ENCODE results near the gene CD160. TPM values are rescaled to one million over a fixed set of nuclear protein-coding genes. Genes with fewer than 3 reads are reported as not detected.

Gene CD160
- total and polyA plus RNA-seq, 3 donors from 2014 or later = 0.31 to 0.45 TPM; not detected in 1

GRCh38 chr1:145729666-145730436 is 10.6 kb downstream of the CD160 start:
- H3K4me3 ChIP-seq = no peak overlapping the region
- TF ChIP-seq POLR2A (IDR thresholded peaks at IDR 0.05) (no peak), CTCF (IDR thresholded peaks at IDR 0.05) (no peak)
- intact Hi-C loops (cut with DNase I; ENCODE audit: low total_unique reads) = no loop called here
- WGBS, 2 donors = 90% methylated on average over 5 of the region's 5 CpGs
- no peaks in the 10 kb centered on the region for H3K27me3 ChIP-seq
- H3K27ac ChIP-seq = no peak overlapping the region
- H3K9me3 ChIP-seq = no peaks in the 10 kb centered on the region
- no peaks in the 10 kb centered on the region for H3K36me3 ChIP-seq (ENCODE audit: low read depth, missing control alignments)
- DNase-seq = no peak
- H3K4me1 ChIP-seq = no peaks in the 10 kb centered on the region

GRCh38 chr1:145730467-145730866 is 11.2 kb downstream of the CD160 start:
- H3K27me3 ChIP-seq = no peaks in the 10 kb centered on the region
- WGBS, 2 donors = 81 to 90% methylated on average over 4 of the region's 4 CpGs
- TF ChIP-seq CTCF (IDR thresholded peaks at IDR 0.05) (no peak), POLR2A (IDR thresholded peaks at IDR 0.05) (no peak)
- H3K36me3 ChIP-seq (ENCODE audit: low read depth, missing control alignments) = no peaks in the 10 kb centered on the region
- DNase-seq = no peak
- no peaks in the 10 kb centered on the region for H3K9me3 ChIP-seq
- intact Hi-C loops (cut with DNase I; ENCODE audit: low total_unique reads) = no loop called here
- H3K4me3 ChIP-seq = no peak overlapping the region
- no peaks in the 10 kb centered on the region for H3K4me1 ChIP-seq
- H3K27ac ChIP-seq = no peak overlapping the region

GRCh38 chr1:145730900-145731299 is 11.6 kb downstream of the CD160 start:
- no peak overlapping the region for H3K4me3 ChIP-seq
- H3K36me3 ChIP-seq (ENCODE audit: low read depth, missing control alignments) = no peaks in the 10 kb centered on the region
- no peaks in the 10 kb centered on the region for H3K9me3 ChIP-seq
- H3K27me3 ChIP-seq = no peaks in the 10 kb centered on the region
- no peaks in the 10 kb centered on the region for H3K4me1 ChIP-seq
- WGBS, 2 donors = 91 to 98% methylated on average over 3 of the region's 3 CpGs
- TF ChIP-seq CTCF (IDR thresholded peaks at IDR 0.05) (no peak), POLR2A (IDR thresholded peaks at IDR 0.05) (no peak)
- DNase-seq = no peak
- H3K27ac ChIP-seq = no peak overlapping the region
- intact Hi-C loops (cut with DNase I; ENCODE audit: low total_unique reads) = no loop called here

GRCh38 chr1:145736191-145736590 is 16.9 kb downstream of the CD160 start:
- TF ChIP-seq POLR2A (IDR thresholded peaks at IDR 0.05) (no peak), CTCF (IDR thresholded peaks at IDR 0.05) (no peak)
- H3K4me1 ChIP-seq = no peaks in the 10 kb centered on the region
- no peak overlapping the region for H3K27ac ChIP-seq
- H3K36me3 ChIP-seq (ENCODE audit: low read depth, missing control alignments) = no peaks in the 10 kb centered on the region
- no peaks in the 10 kb centered on the region for H3K27me3 ChIP-seq
- intact Hi-C loops (cut with DNase I; ENCODE audit: low total_unique reads) = no loop called here
- WGBS, 2 donors = 92 to 97% methylated on average over 1 of the region's 1 CpG
- no peak overlapping the region for H3K4me3 ChIP-seq
- no peak for DNase-seq
- no peaks in the 10 kb centered on the region for H3K9me3 ChIP-seq

GRCh38 chr1:145740269-145740668 is 21.0 kb downstream of the CD160 start:
- Histone ChIP-seq H3K9me3 (no peaks in the 10 kb centered on the region), H3K27me3 (no peaks in the 10 kb centered on the region), H3K27ac (no peak overlapping the region), H3K4me1 (no peaks in the 10 kb centered on the region), H3K4me3 (no peak overlapping the region), H3K36me3 (ENCODE audit: low read depth, missing control alignments) (no peaks in the 10 kb centered on the region)
- no peak for DNase-seq
- intact Hi-C loops (cut with DNase I; ENCODE audit: low total_unique reads) = no loop called here
- TF ChIP-seq CTCF (IDR thresholded peaks at IDR 0.05) = no peak
- WGBS, 2 donors = 78 to 83% methylated on average over 4 of the region's 4 CpGs

All from testis (tissue), 3 donors.